ENCODE data around the gene SCGB1A1.
"Not testable (repeated sequence)": the region's sequence is repeated elsewhere in the genome, so short reads cannot be mapped to it uniquely, and the experiment has no call there.

SCGB1A1 gene

GRCh38 chr11:62443390-62444235, 24.8 kb downstream of the SCGB1A1 start:
- DNase-seq: peak in 1 of 10 donors; percentile 62
- intact Hi-C loops (cut with DNase I): no loop called here

DNA sequence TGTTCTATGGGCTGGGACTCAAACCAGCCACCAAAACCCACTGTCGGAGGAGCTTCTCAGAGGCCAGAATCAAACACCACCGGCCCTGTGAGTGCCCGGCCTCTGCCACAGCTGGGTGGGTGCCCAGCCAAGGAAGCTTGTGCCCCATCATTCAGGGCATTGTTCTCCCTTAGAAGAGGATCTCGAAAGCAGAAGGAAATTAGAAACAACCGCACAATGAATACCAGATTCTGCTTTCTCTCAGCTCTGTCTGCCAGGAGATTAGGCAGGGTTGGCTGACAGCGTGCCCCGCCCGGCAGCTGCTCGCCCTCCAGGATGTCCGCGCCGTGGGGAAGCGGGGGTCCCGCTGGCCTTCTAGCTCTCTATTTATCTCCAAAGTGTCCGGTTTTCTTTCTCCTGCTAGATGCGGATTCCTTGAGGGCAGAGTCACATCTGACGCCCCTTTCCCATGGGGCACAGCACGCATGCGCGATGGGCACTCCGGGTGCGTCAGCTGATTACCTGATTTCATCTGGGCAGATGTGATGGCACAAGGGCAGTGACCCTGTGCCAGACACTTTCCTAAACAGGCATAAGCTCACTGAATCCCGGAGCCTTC, 25.5 kb downstream of the SCGB1A1 start:
- DNase-seq: peak; percentile 20 to 93 (median 60)
- intact Hi-C loops (cut with DNase I): no loop called here

DNA sequence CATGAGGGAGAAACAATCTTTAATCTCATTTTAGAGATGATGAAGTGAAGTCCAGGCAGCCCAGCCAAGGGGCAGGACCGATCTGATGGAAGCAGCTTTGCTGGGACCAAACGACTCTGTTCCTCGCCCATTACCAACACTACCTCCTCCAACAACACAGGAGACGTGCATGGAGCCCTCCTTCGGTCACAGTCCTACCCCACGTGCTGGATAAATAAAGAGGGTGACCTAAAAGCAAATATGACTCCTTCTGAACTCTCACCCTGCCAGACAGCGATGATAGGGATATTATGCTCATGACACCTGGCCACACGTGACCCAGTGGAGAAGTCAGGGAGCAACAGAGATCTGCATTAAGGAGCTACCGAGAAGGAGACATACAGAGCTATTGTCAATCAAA, 26.0 kb downstream of the SCGB1A1 start:
- DNase-seq: peak in 1 of 10 donors; percentile 29
- intact Hi-C loops (cut with DNase I): no loop called here

GRCh38 chr11:62445314-62445740, 26.5 kb downstream of the SCGB1A1 start:
- intact Hi-C loops (cut with DNase I): no loop called here
- peak in 1 of 10 donors; percentile 25 for DNase-seq

GRCh38 chr11:62446091-62446490, 27.3 kb downstream of the SCGB1A1 start:
- intact Hi-C loops (cut with DNase I): no loop called here
- DNase-seq: no peak

- intact Hi-C loops (cut with DNase I): no loop called here
- no peak for DNase-seq
These were observed 30.6 kb downstream of the SCGB1A1 start for GRCh38 chr11:62449451-62449851.

DNA sequence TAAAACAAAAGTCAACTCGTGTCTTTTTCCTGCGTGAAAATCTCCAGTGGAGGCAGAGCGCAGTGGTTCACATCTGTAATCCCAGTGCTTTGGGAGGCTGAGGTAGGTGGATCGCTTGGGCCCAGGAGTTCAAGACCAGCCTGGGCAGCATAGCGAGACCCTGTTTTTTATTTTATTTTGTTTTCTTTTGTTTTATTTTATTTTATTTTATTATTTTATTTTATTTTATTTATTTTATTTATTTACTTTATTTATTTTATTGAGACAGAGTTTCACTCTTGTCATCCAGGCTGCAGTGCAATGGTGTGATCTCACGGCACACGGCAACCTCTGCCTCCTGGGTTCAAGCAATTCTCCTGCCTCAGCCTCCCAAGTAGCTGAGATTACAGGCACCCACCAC, 31.1 kb downstream of the SCGB1A1 start:
- peak in 1 of 10 donors; percentile 2 for DNase-seq
- intact Hi-C loops (cut with DNase I): not testable (repeated sequence)

DNA sequence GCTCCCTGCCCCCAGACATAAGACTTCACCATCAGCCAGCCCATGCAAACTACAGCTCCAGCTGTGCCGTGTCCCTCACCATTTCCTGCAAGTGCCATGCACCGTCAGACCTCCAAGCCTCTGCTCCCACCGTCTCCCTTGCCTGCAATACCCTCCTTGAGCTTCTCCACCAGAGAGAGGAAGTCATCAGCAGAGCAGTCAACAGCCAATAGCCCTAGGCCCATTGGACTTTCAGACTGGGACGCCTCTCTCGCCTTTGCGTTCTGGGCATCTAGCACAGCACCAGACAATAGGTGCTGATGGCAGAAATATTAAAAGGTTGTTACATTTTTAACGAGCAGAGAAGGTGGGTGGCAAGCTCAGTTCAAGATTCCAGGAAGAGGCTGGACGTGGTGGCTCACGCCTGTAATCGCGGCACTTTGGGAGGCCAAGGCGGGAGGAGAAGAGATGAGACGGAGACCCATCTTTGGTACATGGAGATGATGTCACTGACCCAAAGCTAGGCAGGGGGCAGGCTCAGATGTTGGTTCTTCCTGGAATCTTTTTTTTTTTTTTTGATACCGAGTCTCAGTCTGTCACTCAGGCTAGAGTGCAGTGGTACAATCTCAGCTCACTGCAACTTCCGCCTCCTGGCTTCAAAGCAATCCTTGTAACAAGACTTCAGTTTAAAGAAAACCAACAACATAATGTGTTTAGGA, 31.9 kb downstream of the SCGB1A1 start:
- intact Hi-C loops (cut with DNase I): no loop called here
- no peak for DNase-seq

- DNase-seq: no peak
- intact Hi-C loops (cut with DNase I): no loop called here
These were observed 32.4 kb downstream of the SCGB1A1 start for GRCh38 chr11:62451241-62451621.

DNA sequence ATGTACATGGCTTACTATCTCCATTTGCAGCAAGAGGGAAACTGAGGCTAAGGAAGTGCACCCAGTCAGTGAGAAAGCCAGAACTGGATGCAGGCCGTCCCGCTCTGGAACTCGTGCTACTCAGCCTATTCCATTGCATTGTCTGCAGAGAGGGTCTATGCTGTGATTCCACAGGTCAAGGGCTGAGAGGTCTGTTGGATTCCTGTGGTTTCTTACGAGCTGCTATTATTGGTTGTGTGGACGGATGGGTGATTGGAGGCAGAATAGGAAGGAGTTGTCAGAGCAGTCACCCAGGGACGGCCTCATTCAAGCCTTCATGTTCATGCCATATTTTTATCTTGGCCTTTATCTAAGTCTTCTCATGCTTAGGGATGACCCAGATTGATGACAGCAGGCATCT, 33.4 kb downstream of the SCGB1A1 start:
- DNase-seq: no peak
- intact Hi-C loops (cut with DNase I): no loop called here

GRCh38 chr11:62452839-62453468, 34.1 kb downstream of the SCGB1A1 start:
- intact Hi-C loops (cut with DNase I): no loop called here
- no peak for DNase-seq

DNA sequence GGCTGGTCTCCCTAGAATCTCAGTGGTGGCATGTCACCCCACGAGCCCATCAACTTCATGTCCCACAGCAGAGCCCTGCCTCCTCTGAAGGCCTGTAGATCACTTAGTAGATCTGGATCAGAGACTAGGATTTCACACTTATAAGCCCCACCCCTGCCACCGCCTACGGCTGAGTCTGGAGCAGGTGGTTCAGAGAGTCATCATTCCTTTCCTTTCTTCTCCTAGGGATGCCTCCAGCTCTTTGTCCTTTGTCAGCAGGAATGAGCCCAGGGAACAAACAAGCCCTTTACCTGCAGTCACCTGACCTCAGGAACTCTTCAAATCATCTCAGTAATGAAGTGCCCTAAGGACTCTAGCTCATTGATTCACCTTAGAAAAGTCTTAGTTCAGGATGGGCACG, 37.8 kb downstream of the SCGB1A1 start:
- intact Hi-C loops (cut with DNase I): no loop called here
- DNase-seq: no peak

GRCh38 chr11:62457478-62457877, 38.6 kb downstream of the SCGB1A1 start:
- DNase-seq: no peak
- intact Hi-C loops (cut with DNase I): no loop called here

DNA sequence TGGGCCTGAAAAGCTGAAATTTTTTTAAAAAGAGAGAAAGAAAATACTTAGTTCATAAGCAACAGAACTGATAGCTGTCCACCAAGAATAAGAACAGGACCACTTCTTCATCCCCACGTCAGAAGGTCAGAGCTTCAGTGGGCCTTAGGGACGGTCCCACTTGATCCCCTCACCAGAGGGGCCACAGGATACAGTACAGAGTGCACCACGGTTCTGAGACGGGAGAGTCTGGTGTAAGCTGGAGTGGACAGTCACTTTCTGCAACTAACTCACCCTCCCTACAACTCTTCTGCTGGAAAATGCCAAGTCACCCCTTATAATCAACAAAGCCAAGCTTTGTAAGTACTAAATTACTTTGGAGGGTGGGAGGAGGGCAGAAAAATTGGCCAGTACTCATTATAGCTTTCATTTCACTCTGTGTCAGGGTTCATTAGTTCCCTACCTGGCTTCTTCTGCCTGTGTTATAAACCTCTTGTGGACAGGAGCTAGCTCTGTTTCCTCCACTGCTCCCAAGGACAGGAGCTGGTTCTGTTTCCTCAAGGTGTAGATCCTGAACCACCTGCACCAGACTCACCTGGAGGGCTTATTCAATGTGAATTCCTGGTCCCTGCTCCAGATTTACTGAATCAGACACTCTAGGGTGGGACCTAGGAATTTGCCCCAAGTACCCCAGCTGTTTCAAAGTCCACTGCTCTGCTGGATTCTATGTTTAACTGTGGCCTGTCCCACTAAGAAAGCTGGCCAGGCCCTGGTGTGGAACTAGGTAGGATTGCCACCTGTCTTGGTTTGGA, 39.6 kb downstream of the SCGB1A1 start:
- intact Hi-C loops (cut with DNase I): no loop called here
- no peak for DNase-seq

DNA sequence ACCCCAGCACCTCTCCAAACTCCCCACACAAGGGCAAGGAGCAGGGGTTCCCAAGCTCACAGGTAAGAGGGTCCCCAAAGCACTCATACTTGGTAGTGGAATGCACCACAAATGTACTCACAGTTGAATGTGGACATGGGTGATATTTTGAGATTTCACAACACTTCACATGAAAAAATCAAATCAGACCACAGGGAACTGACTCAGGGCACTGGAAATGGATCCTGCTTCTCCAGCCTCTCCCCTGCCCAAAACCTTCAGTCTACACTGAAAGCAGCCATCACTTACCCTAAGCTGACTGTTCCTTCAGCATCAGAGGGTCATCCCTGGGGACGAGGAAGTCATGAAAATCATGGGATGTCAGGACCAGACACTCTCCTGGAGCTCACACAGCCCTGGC, 40.2 kb downstream of the SCGB1A1 start:
- no peak for DNase-seq
- intact Hi-C loops (cut with DNase I): no loop called here

GRCh38 chr11:62461740-62462507, 43.1 kb downstream of the SCGB1A1 start:
- intact Hi-C loops (cut with DNase I): no loop called here
- no peak for DNase-seq

DNA sequence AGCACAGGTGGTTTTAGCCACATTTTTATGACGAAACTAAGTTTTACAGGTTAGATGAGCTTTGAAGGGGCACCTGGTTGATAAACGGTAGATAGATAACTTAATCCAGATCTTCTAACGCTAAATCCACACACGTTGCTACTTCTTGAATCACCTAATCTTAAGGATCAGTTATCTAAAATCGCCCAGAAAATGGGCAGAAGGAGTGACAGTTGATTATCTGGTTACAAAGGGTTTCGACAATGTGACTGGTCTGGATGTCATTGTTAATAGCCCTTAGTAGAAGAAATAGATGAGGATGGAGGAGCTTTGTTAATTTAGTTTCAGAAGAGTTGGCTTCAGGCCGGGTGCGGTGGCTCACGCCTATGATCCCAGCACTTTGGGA, 43.7 kb downstream of the SCGB1A1 start:
- DNase-seq: no peak
- intact Hi-C loops (cut with DNase I): no loop called here

DNA sequence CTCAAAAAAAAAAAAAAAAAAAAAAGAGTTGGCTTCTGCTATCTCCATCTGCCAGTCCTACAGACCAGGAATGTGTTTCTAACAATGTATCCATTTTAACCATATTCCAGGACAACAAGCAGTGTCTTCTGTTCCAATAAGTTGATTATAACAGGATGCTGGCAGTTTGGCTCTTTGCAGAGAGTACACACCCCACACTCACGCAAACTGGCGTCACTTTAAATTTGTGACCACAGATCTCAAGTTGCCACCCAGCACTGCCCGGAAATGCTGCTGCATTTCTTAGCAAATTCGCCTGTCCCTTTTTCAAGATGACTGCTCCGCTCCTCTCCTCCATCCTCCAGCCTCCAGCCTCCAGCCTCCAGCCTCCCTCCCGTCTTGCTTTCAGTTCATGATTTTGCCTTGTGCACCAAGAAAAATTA, 44.3 kb downstream of the SCGB1A1 start:
- intact Hi-C loops (cut with DNase I): no loop called here
- no peak for DNase-seq

- no peak for DNase-seq
- intact Hi-C loops (cut with DNase I): no loop called here
These were observed 45.8 kb downstream of the SCGB1A1 start for GRCh38 chr11:62464655-62465054.

GRCh38 chr11:62466444-62466843, 47.6 kb downstream of the SCGB1A1 start:
- DNase-seq: no peak
- intact Hi-C loops (cut with DNase I): no loop called here

Measured in posterior cingulate gyrus (tissue), 11 donors.